Activated CD4-positive, alpha-beta T cell treated with anti-CD3 and anti-CD28 coated beads, Interleukin-2, amount 50 U/mL, for 48 hours (primary cell): Measurements from ENCODE around the gene N4BP2.

Source experiments
- DNase-seq, 2 experiments: peaks; one replicate each; pipeline ENCODE4 v3.0.0-alpha.2; 2020

Gene N4BP2

DNA sequence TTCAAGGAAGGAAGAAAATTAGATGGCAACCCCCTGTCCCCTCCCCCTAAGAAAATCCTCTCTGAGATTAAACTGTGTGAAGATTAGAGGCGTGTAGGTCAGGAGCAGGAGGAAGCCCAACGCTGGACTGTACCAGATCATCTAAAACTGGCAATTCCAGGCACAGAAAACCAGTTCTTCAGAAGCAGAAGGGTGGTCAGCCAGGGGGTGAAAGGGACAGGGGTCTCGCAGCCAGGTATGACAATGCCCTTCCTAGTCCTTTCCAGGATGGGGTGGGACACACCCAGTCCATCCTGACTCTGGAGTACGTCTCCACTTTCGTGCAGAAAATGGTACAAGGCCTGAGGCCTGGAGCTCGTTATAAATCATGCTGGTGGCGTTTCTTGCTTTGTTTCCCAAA lies 136.9 kb downstream of the N4BP2 start:
- DNase-seq = no peak

GRCh38 chr4:40194602-40195161 lies 138.0 kb downstream of the N4BP2 start:
- peak in 1 of 2 experiments; percentile 68 for DNase-seq

GRCh38 chr4:40195182-40196177 lies 138.8 kb downstream of the N4BP2 start:
- DNase-seq = no peak

DNA sequence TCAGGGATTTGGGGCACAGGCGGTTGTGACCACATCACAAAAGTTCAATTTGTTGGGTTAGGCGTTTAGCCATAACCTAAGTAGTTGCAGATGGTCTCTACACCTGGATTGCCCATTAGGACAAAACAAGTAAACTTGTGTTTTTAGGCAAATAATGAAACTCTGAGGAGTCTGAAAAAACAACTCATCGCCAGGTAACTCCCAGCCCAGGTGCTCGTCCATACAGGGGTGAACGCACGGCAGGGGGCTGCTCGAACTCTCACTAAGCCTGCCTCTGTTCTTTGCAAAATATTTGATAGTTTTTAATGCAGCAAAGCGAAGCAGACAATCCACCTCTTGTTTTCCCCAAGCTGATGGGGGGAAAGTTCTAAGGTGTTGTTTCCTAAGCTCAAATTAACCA lies 139.6 kb downstream of the N4BP2 start:
- no peak for DNase-seq

DNA sequence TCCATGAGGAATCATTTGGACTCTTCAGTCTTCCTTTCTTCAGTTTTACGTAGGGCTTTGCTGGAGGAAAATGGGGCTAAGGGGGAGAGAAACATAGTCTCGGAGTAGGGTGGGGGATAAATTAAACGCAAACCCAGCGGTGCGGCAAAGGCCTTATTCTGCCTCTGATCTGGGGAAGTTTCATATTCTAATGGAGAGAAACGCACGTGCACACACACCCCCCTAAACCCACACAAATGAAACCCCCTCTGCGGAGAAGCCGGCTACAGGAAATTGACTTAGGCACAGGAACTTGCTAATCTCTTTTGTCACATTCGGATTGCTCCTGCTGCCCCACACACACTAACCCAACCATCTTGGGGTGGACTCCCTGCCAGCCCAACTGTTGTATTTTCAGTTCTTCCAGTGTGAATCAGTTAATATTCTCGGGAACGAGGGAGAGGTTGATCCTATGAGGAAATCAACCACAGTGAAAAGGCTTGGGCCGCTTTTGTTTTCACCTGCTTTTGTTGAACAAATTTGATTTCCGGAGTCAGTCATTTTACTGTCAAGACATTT lies 140.2 kb downstream of the N4BP2 start, which contains the start of gene RHOH:
TSS of gene RHOH (plus strand) at position 308 of the 558 bp plus-strand sequence. CDS start 46,356 bp downstream, outside the sequence.
- DNase-seq = peak; percentile 72 to 80

GRCh38 chr4:40197879-40198689 lies 141.4 kb downstream of the N4BP2 start:
- DNase-seq = no peak

DNA sequence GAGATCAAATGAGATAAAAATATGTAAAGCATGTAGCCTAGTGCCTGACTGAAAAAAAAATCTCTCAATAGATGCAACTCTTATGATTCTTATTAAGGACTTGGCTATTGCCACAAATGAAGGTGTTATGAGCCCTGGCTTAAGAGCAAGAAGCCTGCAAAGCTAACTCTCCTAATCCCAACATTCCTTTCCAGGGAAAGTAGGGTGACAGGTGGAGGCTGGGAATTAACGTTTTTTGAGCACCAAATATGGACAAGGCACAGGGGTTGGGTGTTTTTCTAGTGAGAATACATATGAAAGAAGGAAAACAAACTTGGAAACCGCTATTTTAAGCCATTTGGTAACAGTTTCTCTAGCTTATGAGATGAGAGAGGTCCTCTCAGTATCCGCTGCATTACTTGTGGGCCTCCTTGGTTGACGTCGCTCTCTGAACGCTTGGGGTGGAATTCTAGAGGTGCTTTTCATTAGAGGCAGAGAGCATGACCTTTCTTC lies 142.6 kb downstream of the N4BP2 start:
- no peak for DNase-seq

GRCh38 chr4:40199999-40200874 lies 143.6 kb downstream of the N4BP2 start:
- peak; percentile 78 to 82 for DNase-seq

GRCh38 chr4:40200875-40201801 lies 144.5 kb downstream of the N4BP2 start:
- DNase-seq = no peak

DNA sequence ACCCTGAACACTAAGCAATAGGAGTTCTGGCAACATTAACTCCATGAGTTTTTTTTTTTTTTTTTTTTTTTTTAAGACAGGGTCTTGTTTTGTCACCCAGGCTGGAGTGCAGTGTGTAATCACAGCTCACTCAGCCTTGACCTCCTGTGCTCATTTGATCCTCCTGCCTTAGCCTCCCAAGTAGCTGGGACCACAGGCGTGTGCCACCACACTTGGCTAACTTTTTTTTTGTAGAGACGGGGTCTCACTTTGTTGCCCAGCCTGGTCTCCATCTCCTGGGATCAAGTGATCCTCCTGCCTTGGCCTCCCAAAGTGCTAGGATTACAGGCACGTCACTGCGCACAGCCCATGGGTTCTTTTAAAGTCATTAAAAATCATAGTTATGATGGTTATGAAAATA lies 145.2 kb downstream of the N4BP2 start:
- no peak for DNase-seq

DNA sequence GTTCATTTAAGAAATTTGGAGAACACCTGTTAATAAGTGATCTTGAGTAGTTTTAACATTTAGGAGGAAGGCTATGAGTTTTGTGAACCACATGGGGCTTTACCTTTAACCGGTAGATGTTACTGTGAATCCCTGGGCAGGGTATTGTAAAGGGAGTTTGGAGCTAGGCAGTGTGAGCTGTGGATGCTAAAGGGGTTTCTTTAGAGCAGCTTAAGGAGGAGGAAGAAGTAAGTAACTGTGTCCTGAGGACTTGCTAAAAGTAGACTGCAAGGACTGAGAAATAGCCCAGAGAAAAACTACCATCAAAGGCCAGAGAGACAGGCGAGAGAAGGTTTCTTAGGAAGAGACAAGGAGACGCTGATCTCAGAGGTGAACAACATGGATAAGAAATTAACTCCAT lies 145.8 kb downstream of the N4BP2 start:
- no peak for DNase-seq

DNA sequence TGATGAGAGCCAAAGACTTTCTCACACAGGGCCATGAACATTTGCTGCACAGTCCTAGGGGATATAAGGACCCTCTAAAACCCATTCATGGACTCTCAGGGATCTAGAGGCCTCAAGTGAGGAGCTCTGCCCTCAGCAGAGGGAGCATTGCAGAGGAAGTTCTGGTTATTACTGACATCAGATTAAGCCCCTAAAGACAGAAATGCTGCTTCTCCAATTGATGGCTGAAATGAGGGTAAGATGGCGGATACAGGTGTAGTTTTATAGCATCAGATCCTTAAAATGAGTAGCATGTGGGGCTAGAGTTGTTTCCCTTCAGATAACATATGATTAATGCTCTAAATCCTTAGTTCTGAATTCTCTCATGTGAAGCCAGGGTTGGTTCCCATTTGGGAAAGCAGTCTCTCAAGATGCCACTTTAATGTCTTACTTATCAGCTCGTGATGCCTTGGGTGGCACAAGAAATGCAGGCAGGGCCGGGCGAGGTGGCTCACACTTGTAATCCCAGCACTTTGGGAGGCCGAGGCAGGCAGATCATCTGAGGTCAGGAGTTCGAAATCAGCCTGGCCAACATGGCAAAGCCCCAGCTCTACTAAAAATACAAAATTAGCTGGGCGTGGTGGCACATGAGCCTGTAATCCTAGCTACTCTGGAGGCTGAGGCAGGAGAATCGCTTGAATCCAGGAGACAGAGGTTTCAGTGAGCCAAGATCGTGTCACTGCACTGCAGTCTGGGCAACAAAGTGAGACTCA lies 148.0 kb downstream of the N4BP2 start:
- DNase-seq = no peak

GRCh38 chr4:40205259-40206198 lies 148.9 kb downstream of the N4BP2 start:
- DNase-seq = no peak

DNA sequence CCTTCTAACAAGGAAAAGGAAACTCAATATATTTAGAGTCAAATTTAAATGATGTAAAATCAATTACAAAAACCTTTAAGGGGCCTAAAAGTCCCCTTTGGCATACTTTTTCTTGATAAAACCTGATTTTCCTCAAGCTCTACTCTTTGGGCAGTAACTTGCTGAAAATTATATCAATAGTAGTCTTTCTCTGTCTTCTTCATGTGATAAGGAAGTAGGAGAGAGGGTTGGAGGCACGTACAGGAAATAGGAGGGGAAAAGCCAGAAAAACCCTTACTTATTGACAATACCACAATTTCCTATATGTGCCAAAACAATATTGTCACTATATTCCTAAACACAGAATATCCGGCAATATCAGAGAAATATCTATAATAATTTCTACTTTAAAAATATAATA lies 149.8 kb downstream of the N4BP2 start:
- DNase-seq = no peak
